NK-92 (cell line): ENCODE results near the gene NTRK1.
"Not testable (repeated sequence)": the region's sequence is repeated elsewhere in the genome, so short reads cannot be mapped to it uniquely, and the experiment has no call there.

ENCODE experiments used
- DNase-seq: peaks from one replicate; lab custom pipeline; 2025; ENCODE audit not compliant: unreplicated experiment; lab: John Stamatoyannopoulos, UW

The NTRK1 gene

GRCh38 chr1:156910309-156910782 lies 49.7 kb downstream of the NTRK1 start:
- DNase-seq: no peak

DNA sequence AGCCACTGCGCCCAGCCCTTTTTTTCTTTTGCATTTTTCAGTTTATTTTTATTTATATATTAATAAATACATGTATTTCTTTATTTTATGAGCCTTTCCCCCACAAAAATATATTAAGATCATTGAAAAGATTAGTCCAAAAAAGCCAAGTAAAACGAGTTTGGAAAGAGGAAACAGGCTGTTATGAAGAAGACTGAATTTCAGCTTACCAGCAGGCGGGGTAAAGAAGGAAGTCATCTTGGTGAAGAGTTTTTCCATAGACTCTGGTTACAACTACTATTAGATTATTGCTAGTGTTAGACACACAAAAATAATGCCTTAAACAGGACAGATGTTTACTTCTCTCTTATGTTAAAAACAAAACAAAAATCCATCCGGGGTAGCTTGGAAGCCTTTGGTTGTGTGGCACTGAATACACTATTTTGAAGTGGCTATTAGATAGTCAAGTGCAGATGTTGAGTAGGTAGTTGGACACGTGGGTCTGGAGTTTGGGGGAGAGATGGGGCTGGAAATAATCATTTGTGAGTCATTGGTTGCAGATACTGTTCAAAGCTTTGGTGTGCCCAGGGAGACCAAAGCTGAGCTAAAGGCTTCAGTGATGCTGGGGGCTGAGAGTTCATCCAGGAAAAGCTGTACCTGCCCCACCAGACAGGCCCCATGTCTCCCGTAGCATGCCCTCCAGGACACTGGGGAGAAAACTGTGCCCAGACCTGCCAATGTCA lies 51.1 kb downstream of the NTRK1 start:
- DNase-seq: no peak

- no peak for DNase-seq
Measured at GRCh38 chr1:156912310-156912709, 51.6 kb downstream of the NTRK1 start.

DNA sequence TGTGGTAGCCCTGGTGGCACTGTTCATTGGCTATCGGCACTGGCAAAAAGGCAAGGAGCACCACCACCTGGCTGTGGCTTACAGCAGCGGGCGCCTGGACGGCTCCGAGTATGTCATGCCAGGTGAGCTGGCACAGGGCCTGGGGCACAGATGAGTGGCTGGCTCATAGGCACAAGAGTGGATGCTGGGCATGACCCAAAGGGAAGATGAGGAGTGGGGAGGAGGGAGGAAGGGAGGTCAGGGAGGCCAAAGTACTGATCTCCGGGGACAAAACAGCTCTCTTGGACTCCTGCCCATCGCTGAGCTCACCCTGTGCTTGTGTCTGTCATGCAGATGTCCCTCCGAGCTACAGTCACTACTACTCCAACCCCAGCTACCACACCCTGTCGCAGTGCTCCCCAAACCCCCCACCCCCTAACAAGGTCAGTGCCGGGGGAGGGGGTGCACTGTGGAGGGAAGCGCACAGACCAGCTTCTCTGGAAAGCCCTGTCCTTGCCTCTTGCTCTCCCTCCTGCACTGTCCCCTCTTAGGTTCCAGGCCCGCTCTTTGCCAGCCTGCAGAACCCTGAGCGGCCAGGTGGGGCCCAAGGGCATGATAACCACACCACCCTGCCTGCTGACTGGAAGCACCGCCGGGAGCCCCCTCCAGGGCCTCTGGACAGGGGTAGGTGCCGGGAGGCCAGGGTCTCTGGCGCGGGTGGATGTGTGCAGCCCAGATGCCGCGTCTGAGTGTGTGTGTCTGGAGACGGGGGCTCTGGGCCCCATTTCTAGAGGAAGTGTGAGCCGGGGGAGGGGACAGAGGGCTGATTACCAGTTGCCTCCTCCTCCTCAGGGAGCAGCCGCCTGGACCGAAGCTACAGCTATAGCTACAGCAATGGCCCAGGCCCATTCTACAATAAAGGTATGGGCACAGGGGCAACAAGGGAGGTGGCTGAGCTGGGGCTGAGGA lies 52.5 kb downstream of the NTRK1 start:
- no peak for DNase-seq

- no peak for DNase-seq
Measured at GRCh38 chr1:156913809-156914387, 53.2 kb downstream of the NTRK1 start.

DNA sequence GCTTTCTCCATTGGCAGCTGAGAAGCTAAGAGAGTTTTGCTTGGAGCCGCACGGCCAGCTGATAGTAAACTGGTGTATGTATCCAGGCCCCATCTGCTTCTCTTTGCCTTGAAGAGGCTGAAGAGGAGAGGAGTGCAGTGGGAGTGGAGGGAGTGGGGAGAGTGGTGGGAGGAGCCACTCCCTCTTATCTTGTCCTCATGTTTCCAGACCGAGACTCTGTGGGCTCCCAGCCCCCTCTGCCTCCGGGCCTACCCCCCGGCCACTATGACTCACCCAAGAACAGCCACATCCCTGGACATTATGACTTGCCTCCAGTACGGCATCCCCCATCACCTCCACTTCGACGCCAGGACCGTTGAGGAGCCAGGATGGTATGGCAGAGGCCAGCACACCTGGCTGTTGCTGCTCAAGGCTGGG lies 53.8 kb downstream of the NTRK1 start:
- DNase-seq: no peak

DNA sequence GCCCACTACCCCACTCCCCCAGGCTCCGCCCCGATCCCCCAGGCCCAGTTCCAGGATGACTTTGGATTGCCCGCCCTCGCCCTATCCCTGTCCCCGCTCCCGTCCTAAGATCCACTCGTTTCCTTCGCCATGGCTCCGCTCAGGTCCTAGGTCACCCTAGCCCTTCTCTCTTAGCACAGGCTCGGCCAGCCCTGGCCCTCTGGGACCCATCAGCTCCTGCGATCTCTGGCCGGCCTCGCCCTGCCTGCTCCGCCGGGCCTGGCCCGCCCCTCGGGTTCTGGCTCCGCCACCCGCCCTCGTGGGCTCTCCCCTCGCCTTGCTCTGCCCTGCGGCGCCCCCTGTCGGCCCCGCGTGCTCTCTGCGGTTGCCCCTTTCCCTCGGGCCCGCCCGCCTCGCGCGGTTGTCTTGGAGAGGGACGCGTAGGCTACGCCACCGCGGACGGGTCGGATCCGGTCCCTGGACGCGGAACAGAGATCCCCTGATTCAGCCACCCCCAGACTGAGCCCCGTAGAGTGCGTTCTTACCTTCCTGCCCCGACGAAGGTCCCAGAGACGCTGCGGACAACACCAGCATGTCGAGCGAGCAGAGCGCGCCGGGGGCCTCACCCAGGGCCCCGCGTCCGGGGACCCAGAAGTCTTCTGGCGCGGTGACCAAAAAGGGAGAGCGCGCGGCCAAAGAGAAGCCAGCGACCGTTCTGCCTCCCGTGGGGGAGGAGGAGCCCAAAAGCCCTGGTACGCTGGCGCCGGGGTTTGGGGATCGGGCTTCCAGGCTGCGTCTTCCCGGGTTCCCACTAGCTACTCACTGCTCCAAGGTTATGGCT lies 59.8 kb downstream of the NTRK1 start, which contains the start of gene LRRC71:
Gene LRRC71 (plus strand): TSS at position 400 of the 820 bp plus-strand sequence. CDS start 172 bp downstream, at position 572.
- no peak for DNase-seq

- DNase-seq: no peak
Measured at GRCh38 chr1:156921053-156921529, 60.4 kb downstream of the NTRK1 start.

GRCh38 chr1:156922986-156923669 lies 62.5 kb downstream of the NTRK1 start:
- DNase-seq: no peak

- no peak for DNase-seq
Measured at GRCh38 chr1:156923670-156924477, 63.2 kb downstream of the NTRK1 start.

- no peak for DNase-seq
Measured at GRCh38 chr1:156924478-156925153, 64.0 kb downstream of the NTRK1 start.

DNA sequence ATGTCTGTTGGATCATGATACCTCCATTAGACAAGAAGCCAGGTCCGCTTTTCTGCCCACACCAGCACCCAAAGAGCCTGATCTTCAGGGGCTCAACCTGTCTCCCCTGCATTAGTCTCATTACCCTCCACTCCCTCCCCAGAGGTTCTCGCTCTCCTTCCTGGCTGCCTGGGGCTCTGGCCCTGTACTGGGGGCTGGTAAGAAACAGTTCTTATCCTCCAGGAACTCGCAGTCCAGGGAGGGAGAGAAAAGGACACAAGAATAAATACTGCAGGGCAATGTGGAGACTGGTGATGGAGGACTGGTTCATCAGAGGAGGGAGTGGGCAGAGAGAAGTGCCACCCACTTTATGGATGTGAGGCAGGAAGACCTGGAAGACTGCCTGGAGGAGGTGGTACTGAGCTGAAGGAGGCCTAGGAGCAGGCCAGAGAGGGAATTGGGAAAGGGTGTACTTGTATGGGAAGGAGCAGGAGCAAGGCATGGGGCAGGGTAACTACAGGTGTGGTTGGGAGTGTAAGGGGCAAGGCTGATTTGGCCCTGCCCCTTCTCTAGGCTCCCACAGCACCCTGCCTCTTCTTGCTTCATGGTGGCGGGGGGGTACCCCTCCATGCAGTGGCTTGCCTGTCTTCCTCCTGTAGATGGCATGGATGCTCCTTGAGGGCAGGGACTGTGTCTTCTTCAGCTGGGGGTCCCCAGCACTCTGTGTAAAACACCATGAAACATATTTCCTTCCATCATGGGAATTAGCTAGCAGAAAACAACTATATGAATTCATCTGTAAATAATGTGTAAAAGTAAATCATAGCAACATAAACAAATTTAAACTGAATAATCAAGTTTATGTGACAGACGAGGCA lies 64.7 kb downstream of the NTRK1 start:
- DNase-seq: no peak

DNA sequence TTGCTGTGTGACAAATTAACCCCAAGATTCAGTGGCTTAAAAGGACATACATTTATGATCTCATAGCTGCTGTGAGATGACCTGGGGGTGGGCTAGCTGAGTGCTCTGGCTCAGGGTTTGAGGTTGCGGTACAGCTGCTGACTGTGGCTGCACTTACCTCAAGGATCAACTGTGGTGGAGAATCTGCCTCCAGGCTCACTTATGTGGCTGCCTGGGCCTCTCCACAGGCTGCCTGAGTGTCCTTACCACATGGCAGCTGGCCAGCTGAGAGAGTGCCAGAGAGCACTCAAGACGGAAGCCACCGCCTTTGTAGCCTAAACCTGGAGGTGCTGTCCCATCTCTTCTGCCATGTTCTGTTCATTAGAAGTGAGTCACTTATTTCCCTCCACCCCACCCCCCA lies 65.5 kb downstream of the NTRK1 start:
- DNase-seq: no peak

DNA sequence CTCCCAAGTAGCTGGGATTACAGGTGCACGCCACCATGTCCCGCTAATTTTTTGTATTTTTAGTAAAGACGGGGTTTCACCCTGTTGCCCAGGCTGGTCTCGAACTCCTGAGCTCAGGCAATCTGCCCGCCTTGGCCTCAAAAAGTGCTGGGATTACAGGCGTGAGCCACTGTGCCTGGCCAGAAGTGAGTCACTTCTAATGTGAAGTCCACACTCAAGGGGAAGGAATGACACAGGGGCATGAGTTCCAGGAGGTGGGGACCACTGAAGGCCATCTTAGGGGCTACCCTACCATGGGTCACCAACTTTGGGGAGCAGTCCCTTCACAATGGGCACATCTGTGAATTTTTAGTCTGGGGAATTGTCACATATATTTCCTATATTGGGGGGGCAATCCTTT lies 66.0 kb downstream of the NTRK1 start:
- DNase-seq: not testable (repeated sequence)

DNA sequence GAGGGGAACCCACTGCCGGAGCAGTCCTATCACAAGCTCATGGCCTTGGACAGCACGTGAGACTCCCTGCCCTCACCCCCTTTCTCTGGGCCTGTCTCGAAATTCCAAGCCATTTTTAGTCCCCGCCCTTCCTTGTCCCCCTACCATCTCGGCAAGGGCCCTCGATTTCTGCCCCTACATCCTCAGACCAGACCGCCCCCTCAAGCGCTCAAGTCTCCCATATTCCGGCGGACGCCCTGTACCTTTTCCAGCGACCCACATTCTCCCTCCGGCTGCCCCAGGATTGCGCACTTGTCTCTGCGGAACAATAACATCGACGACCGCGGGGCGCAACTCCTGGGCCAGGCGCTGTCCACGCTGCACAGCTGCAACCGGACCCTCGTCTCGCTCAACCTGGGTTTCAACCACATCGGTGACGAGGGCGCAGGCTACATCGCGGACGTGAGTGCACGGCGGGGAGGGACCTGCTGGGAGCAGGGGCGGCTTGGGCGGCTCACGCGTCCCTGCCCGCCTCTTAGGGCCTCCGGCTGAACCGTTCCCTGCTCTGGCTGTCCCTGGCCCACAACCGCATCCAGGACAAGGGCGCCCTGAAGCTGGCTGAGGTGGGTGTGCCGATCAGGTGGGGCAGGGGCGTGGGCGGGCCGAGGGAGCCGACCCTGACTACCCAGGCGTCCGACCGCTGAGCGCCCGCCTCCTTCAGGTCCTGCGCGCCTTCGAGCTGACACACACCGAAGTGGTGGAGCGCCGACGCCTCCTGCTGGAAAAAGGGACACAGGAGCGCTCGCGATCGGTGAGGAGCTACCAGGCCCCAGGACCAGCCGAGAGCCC lies 66.8 kb downstream of the NTRK1 start:
- DNase-seq: no peak

DNA sequence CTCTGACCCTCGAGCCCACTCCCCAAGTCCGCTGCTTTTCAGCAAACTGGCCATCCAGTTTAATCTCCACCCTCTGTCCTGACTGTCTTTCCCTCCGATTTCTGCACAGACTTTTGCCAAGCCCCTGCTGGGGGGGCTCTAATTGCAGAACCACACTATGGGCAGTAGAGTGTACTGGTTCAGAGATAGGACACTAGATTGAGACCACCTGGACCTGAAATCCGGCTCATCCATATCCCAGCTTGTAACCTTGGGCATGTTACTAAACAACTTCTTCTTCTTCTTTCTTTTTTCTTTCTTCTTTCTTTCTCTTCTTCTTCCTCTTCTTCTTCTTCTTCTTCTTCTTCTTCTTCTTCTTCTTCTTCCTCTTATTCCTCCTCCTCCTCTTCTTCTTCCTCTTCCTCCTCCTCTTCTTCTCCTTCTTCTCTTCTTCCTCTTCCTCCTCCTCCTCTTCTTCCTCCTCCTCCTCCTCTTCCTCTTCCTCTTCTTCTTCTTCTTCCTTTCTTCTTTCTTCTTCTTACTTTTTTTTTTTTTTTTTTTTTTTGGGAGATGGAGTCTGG lies 67.5 kb downstream of the NTRK1 start:
- no peak for DNase-seq
